G401 (cell line): Measurements from ENCODE around the gene LRRC27. TPM values are rescaled to one million over a fixed set of nuclear protein-coding genes. Genes with fewer than 3 reads are reported as not detected.

Source experiments
- DNase-seq: peaks from one replicate; pipeline ENCODE4 v3.0.0-alpha.2; 2015; ENCODE audit warnings: low spot score
- in situ Hi-C: cut with HindIII; loops from 2 replicates; pipeline ENCODE4 v1.10.0; 2016; ENCODE audit warnings: low sequenced_read_pairs, mixed read lengths
- total RNA-seq: library from RNA; depleted of rRNA; stranded (reverse); fragments of >200 nt; shearing (Covaris generic); gene quantifications from 2 replicates; pipeline ENCODE4 v1.2.3, GENCODE V29; 2014

The LRRC27 gene
- total RNA-seq, 1 experiment from 2014 or later = 3.7 TPM

DNA sequence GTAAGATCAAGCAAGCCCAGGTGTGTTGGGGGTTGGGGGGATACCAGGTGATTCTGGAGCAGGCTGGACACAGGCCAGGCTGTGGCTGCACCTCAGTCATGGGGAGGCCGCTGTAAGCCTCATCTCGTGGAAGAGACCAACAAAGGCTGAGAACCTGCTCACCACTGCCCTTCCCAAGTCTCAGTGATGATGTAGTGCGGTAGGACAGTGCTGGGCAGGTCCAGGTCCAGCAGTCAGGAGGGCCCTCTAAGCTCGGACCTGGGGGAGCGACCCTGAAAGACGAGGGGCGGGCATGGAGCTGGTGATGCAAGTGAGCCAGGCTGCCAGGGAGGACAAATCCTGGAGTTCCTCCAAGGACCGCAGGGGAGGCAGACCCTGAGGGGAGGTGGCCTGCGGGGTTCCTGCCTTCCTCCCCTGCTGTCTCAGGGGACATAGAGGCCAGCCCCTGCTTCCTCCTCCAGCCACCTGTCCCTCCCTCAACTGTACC is 61.7 kb downstream of the LRRC27 start:
- in situ Hi-C loops = no loop called here
- no peak for DNase-seq

DNA sequence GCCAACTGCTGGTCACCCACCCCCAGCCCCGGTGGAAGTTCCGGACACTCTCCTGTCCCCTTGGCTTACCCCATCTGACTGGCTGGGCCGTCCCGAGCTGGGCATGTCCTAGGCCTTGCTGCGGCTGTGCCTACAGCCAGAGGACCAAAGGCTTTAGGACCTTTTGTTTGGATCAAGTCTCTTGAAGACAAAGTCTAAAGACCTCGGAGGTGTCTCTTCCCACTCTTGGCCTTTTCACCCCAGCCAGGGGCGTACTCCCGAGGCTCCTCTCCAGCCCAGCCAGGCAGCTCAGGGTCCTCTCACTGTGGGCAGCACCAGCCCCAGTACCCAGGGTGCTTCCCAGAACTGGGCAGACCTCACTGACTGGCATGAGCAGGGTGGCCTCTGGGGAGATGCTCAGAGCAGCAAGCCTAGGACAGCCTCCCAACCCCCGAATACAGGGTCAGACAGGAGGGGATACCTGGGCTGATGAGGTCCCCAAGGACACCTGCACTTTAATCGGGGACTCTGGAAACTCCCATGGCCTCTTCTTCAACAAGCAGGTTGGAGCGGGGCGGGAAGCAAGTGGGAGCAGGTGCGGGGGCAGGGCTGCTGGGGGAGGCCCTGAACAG is 62.3 kb downstream of the LRRC27 start:
- in situ Hi-C loops = no loop called here
- no peak for DNase-seq

DNA sequence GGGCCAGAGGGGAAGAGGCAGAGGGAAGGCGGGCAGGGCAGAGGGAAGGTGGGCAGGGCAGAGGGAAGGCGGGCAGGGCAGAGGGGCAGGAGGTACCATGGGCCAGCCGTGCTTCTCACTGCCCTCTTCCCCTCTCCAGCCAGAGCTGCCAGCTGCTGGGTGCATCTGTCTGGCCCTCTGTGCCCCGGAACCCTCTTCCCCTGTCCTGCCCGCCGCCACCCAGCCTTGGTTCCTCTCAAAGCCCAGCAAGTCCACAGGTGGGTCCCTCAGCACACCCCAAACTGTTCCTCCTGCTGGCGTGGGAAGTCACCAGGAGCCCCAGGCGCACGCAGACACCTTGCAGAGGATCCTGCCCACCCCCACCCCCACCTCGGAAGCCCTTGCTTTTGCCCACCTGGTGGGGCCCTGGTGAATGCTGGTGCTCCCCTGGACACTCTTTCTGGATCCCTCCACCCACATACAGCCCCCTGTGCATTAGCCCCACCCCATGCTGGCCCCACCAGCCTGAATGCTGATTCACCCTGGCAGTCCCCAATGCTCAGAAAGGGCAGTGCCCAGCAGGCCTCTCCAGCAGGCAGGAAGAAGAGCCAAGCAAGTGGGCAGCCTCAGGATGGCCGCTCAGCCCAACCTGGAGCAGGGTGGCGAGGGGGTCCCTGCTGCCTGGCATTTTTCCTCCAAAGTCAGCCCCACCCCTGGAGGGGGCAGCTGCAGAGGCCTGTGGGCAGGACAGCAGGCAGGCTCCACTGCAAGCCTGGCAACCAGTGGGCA is 63.1 kb downstream of the LRRC27 start:
- DNase-seq = no peak
- in situ Hi-C loops = no loop called here

DNA sequence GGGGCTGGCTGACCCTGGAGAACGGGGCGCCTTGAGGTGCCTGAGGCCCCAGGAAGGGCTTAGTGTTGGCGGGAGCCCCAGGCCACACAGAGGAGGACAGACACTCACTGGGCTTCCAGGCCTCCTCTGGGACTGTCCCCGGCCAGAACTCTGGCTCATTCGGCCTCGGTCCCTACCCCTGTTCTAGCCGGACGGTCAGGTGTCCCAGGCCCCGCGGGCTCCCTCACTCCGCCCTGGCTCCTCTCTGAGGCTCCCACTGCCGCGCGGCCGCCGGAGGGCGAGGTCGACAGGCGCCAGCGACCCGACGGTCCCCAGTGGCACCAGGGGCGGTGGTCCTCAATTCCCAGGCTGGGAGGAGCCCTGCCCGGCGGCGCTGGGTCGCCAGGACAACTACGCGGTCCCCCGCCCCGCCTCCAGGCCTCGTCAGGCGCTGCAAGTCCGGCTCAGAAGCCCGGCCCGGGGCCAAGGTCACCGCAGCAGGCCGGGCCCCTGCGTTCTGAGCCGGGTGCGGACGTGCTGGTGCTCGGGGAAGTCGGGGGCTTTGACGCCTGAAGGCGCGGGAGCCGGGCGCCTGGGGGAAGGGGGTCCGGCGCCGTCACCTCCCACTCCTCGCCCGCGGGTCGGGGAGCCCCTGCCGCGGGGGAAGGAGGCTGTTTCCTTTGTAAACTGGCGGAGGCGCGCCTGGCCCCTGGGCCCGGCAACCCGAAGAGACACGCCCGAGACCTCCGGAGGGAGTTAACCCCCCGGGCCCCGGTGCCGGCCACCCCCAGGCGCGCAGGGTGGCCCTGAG is 63.9 kb downstream of the LRRC27 start:
- DNase-seq = no peak
- in situ Hi-C loops = no loop called here

DNA sequence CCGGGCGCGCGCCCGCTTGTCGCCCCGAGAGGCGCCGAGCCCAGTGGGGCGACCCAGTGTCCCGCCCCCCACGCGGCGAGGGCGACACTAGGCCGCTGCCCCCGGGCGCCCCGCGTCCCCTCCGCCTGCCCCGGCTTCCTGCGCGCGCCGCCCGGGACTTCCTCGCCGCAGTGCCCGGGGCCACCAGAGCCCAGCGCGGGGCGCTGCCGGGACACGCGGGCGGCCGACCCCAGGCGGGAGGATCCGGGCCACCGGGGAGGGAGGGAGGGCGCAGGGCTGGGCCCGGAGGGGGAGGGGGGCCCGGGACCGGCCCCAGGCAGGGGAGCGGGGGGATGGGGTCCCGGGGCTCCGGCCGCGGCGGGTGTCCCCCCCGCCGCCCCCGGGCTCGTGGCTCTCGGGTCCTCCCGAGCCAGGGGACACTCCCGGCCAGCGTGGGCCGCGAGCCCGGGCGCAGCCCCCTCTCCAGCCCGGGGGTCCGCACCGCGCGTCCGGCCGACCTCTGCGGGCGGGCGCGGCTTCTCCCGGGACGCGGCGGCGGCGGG is 64.6 kb downstream of the LRRC27 start:
- in situ Hi-C loops = no loop called here
- DNase-seq = no peak

DNA sequence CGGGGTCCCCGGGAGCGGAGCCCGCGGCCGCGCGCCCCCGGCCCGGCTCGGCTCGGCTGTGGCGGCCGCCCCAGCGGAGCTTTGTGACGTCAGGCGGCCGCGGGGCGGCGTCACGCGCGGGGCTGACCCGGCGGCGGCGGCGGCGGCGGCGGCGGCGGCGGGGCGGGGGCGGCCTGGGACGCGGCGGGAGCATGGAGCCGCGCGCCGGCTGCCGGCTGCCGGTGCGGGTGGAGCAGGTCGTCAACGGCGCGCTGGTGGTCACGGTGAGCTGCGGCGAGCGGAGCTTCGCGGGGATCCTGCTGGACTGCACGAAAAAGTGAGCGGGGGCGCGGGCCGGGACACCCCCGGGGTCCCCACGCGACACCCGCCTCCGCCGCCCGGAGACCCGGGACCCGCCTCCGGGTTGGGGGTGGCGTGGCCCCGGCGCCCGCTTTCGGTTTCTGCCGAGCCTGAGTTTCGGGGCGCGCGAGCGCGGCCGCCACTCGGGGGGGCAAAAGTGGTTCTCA is 65.1 kb downstream of the LRRC27 start, which contains the start of gene PWWP2B:
Gene PWWP2B (plus strand): TSS at position 165 of the 506 bp plus-strand sequence. CDS start 27 bp downstream, at position 192.
- DNase-seq = no peak
- in situ Hi-C loops = no loop called here

DNA sequence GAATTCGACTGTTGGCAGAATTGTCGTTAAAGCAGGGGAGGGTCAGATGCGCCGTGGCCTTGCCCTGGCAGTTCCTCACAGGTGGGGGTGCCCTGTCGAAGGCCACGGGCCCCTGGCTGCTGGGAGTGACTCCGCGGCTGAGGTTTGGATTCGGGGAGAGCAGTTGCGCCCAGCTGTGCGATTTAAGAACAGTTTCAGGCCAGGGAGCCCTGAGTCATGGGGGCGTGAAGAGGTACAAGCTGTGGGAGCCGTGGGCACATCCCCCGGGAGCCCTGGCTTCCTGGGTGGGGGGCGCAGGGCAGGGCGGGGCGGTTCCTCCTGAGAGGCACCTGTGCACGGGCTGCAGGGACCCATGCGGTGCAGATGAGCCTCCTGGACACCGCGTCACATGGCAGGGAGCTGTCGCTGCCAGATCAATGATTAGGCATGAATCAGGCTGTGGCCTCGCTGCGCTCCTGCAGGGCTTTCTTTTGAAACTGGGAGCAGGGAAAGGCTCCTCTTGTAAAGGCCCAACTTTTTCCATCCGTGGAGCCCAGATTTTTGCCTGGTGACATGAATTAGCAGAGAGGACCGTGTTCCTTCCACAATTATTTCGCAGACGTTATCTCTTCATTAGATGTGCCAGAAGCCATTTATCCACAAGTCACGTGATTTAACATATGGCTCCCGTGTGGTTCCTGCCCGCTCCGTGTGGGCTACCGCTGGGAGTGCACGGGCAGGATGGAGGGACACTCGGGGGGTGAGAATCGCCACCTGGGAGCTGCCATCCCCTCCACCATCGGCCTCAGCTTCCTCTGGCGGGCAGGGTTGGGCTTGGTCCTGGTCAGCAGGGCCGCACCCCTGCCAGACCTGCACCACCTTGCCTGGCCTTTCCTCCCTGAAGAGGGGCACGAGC is 65.9 kb downstream of the LRRC27 start:
- in situ Hi-C loops = no loop called here
- DNase-seq = peak; percentile 47

DNA sequence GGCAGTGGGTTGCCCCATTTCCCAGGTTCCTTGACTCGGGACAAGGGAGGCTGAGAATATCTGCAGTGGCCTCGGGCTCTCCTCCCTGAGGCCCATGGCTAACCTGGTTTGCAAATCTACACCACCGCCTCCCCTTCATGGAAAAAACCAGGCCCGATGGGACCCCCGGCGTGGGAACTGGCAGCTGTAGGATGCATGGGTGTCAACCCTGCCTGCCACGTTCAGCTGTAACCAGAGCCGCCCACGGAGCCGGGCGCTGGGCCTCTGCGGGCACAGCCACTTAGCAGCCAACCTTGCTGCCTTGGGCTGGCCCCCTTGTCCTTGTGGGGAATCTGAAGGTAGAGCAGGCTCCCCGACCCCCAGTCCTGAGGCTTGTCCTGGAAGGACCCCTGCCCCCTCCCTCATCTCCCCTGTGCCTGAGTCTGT is 66.6 kb downstream of the LRRC27 start:
- DNase-seq = no peak
- in situ Hi-C loops = no loop called here

DNA sequence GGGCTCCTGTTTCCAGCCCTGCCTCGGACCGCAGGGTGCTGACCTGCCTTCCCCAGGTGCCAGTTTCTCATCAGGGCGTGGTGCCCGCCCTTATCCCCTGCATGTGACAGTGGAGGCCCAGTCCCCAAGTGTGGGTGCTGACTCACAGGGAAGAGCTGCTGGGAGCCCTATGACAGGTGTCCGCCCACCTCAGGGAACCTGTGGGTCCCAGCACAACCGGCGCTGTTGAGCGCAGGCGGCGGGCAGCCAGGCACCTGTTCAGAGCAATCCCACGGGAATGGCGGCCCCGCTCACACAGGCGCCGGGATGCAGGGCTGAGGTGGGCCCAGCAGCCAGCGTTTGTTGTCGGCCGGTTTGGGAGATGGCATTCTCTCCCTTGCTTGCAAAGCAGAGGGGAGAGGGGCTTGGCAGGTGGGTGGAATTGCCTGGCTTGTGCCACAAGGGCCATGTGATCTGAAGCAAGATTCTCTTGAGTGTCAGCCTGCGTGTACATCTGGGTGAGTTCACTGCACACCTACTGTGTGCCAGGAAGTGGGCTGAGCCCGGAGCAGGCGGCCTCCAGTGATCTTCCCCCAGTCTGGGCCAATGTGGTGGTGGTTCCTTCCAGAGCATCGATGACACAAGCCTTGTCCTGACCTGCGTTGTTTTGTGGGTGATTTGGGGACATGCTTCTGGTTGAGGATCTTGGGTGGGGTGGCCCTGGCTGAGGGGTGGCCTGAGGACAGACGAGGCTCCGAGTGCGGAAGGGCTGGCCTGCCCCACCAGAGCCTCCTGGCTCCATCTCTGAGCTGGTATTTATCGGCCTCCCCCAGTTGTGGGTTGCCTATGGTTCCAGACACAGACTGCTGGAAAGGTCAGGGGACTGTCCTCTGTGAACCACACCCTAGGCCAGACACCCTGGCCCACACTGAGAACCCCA is 67.4 kb downstream of the LRRC27 start:
- DNase-seq = no peak
- in situ Hi-C loops = no loop called here

DNA sequence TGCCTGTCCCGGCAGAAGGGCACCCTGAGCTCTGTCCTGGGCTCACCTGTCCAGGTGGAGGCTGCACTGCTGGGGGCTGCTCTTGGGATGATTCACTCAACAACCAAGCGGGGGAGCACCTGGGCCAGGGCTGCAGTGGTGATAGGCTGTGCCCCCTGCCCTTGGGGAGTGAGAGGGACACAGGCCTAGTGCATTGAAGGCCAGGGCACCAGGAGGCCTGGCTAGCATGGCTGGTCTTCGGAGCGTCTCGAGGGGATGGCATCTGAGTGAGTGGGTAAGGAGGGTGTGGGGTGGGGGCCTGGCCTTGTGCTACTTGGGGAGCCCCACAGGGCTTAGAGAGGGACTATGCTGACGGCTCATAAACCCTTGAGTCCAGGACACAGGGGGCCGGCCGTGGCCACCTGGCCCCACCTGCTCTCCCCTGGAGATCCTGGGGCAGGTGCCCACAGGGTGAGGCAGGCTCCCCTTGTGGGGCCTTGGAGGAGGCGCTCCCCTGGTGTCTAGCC is 68.1 kb downstream of the LRRC27 start:
- no peak for DNase-seq
- in situ Hi-C loops = no loop called here

DNA sequence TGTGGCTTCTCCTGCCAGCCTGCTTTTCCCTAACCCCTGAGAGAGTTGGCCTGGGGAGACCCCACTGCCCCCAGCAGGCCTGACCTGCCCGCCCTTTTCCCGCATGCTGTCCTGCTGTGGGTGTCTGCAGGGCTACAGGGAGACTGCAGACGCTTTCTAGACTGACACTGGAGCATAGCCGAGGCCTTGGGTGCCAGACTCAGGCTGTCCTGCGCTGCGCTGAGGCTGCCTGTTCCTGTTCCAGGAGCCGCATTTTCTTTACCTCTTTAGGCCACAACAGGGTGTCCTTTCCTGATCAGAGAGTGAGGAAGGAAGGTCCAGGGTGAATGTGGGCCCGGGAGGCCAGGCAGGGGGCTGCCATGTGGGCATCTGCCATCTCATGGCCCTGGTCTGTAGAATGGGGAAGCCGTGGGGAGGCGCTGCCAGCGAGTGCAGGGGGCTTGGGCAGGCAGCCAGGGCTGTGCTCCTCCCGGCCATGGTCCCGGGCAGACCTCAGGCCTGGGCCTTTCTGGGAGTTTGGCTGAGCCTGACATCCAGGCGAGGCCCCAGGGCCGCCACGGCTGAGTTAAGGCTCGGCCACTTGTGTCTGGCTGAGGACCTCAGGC is 68.7 kb downstream of the LRRC27 start:
- no peak for DNase-seq
- in situ Hi-C loops = no loop called here

DNA sequence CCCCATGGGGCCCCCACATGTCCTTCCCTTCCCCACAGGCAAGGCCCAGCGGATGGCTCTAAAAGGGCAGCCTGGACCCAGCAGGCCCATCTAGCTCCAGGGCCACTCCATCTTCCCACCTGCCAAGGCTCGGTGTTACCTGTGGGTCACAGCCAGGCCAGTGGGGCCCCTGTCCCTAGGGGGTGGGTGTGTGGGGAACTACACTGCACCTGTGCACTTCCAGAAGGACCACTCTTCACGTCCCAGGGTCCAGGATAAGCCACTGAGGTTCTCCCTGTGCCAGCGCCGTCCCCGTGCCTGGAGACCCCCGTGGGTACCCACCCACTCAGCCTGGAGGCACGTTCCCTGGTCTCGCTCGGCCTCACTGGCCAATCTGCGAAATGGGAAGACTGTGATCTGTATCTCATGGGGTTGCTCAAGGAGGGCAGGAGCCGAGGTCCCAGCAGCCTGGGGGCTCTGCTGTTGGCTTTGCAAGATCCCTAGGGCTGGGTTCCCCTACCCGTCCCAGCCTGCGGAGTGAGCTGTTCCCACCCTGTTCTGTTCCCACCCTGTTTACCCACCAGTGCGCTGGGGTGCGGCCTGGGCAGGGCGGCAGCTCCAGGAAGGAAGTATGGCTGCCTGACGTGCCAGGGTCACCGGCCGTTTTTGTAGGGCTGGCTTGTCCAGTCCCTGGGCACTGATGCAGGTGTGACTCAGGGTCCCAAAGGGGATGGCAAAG is 69.6 kb downstream of the LRRC27 start:
- no peak for DNase-seq
- in situ Hi-C loops = no loop called here

DNA sequence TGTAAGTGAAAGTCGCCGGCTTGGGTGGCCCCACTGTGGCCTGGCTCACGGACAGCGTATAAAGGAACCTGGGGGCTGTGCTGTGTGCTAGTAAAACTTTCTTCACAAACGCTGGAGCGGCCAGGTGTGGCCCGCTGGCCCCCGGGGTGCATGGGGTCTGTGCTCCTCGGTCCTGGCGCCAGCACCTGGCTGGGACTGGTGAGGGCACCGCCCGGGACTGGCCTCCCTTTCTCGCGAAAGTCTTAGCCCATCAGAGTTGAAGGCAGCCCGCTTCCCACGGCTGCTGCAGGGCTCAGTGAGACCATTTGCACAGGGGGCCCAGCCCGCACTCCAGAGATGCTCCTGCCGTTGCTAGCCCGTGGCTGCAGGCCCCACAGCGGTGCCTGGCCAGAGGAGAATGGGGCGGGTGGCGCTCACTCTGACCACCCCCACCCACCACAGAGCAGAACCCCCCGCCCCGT is 70.8 kb downstream of the LRRC27 start:
- in situ Hi-C loops = no loop called here
- DNase-seq = no peak

DNA sequence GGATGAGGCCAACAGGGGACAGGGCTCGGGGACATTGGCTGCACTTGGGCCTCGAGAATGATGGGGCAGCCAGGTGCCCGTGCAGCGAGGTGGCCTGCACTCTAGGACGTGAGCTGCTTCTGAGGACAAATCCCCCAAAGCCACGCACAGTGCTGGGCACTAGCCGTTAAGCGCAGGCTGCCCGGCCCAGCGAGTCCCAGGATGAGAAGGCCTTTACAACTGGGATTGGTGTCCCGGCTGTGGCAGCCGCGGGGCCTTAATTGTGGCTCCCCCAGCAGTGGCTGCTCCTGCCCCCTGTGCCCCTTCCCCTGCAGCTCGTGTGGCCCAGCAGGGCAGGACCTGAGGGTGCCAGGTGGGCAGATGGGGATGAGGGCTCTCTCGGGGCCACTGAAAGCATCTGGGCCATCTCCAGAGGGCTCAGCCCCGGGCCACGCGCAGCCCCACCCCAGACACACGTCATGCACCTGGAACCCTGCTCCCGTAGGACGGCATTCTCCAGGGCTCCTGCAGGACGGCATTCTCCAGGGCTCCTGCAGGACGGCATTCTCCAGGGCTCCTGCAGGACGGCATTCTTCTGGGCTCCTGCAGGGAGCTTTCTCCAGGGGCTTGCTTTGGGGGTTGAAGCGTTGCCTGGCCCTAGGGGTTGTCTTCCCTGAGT is 71.6 kb downstream of the LRRC27 start:
- DNase-seq = no peak
- in situ Hi-C loops = no loop called here

DNA sequence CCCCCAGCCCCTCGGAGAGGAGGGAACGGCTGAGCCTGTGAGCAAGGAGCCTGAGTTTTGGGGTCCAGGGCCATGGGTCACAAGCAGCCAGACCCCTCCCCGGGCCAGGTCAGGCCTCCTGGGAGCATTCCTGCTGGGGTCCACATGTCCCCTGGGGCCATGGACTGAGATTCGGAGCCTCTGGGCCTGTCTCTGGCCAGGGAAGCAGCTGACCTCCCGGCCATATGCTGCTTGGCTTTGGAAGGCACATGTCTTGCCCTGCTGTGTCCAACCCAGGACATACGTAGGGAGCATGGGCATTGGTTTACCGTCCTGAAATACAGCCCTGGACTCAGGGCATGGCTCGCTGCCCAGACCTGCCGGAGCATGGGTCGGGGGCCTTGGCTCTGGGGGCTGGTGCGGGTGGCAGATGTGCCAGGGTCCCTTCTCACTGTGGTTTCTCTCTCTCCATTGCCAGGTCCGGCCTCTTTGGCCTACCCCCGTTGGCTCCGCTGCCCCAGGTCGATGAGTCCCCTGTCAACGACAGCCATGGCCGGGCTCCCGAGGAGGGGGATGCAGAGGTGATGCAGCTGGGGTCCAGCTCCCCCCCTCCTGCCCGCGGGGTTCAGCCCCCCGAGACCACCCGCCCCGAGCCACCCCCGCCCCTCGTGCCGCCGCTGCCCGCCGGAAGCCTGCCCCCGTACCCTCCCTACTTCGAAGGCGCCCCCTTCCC is 72.3 kb downstream of the LRRC27 start:
- DNase-seq = no peak
- in situ Hi-C loops = no loop called here
